Gastroesophageal sphincter (tissue), 4 donors: ENCODE data around the gene CSNK2A3. TPM values are rescaled to one million over a fixed set of nuclear protein-coding genes. Genes with fewer than 3 reads are reported as not detected.
A peak's percentile ranks its signal among the peaks of the same experiment; 100 is the strongest.

ENCODE experiments used
- ATAC-seq: fragments of 150-250 bp; one replicate; pipeline ENCODE4 v1.9.1; 2016; ENCODE audit warnings: mild to moderate bottlenecking, moderate library complexity
- H3K27ac ChIP-seq, 4 donors: fragments of 200-600 bp; sonication (generic) in 3 of 4; 1 replicate in 3 of 4; 2 replicates in 1 of 4; pipeline ENCODE4 v1.5.1; 2016 to 2019
- H3K27me3 ChIP-seq: fragments of 200-600 bp; sonication (generic); one replicate; pipeline ENCODE4 v1.5.1; 2019
- H3K36me3 ChIP-seq, 2 donors: fragments of 200-600 bp; sonication (generic); one replicate each; pipeline ENCODE4 v1.5.1; 2019; ENCODE audit warnings: control low read depth in 1 of 2
- H3K4me1 ChIP-seq, 3 donors: fragments of 200-600 bp; sonication (generic); 1 replicate in 2 of 3; 2 replicates in 1 of 3; pipeline ENCODE4 v1.5.1; 2016 to 2019; ENCODE audit warnings: control low read depth in 2 of 3
- H3K4me3 ChIP-seq, 2 donors: fragments of 200-600 bp; sonication (generic); one replicate each; pipeline ENCODE4 v1.5.1; 2019; ENCODE audit warnings: mild to moderate bottlenecking in 1 of 2, moderate library complexity in 1 of 2
- H3K9me3 ChIP-seq, 3 donors: fragments of 200-600 bp; sonication (generic); one replicate each; pipeline ENCODE4 v1.5.1; 2017 to 2019; ENCODE audit warnings: control low read depth in 2 of 3
- CTCF ChIP-seq, 4 experiments: fragments of 200-600 bp in 2 of 4; fragments of 450-650 bp in 2 of 4; sonication (generic) in 1 of 4; IDR thresholded peaks; one replicate each; pipeline ENCODE4 v1.5.1; 2017 to 2019; ENCODE audit warnings: antibody characterized with exemption in 4 of 4, mild to moderate bottlenecking in 2 of 4, moderate library complexity in 2 of 4
- EP300 ChIP-seq: sonication (generic); formaldehyde crosslinking; IDR thresholded peaks from one replicate; pipeline ENCODE4 v1.6.1; 2017; ENCODE audit warnings: antibody characterized with exemption, mild to moderate bottlenecking
- POLR2A ChIP-seq, 2 donors: fragments of 450-650 bp; IDR thresholded peaks; one replicate each; pipeline ENCODE4 v1.6.1; 2017; ENCODE audit warnings: antibody characterized with exemption in 2 of 2, mild to moderate bottlenecking in 2 of 2, moderate library complexity in 1 of 2
- POLR2AphosphoS5 ChIP-seq: sonication (generic); formaldehyde crosslinking; IDR thresholded peaks from one replicate; pipeline ENCODE4 v1.6.1; 2017; ENCODE audit warnings: antibody characterized with exemption
- WGBS, 2 donors: methylation state at CpG; one replicate each; pipeline ENCODE4 v1.1.5; 2018; ENCODE audit warnings: low coverage in 1 of 2; 5-methylcytosine and 5-hydroxymethylcytosine counted together
- total RNA-seq, 4 donors: library from RNA; depleted of rRNA; stranded (reverse); fragments of >200 nt; gene quantifications; one replicate each; pipeline ENCODE4 v1.1.0, GENCODE V29; 2016

The CSNK2A3 gene
- total RNA-seq, 4 donors from 2014 or later = 0.59 to 2.2 (median 1.1) TPM

- Histone ChIP-seq H3K4me3 (no peak overlapping the region), H3K36me3 (no peaks in the 10 kb centered on the region), H3K9me3 (no peaks in the 10 kb centered on the region), H3K4me1 (peaks cover under 1 to 44% (median 10%) of the 10 kb centered on the region in 3 donors), H3K27ac (peak overlapping the region in 3 of 4 donors; percentile 71 to 75 (median 72)), H3K27me3 (no peaks in the 10 kb centered on the region)
- no peak for ATAC-seq
- 69% methylated on average over 2 of the region's 2 CpGs; no CpG with 5 or more reads in 1 of the 2 donors for WGBS, 2 donors
- TF ChIP-seq POLR2A (IDR thresholded peaks at IDR 0.05) (no peak), POLR2AphosphoS5 (no peak), EP300 (no peak), CTCF (IDR thresholded peaks at IDR 0.05) (no peak)
These were observed 44.0 kb upstream of the CSNK2A3 start for GRCh38 chr11:11397036-11397415.

GRCh38 chr11:11396301-11397035 is 43.4 kb upstream of the CSNK2A3 start:
- no peaks in the 10 kb centered on the region for H3K9me3 ChIP-seq
- ATAC-seq = peak; percentile 86

GRCh38 chr11:11395126-11395525 is 42.1 kb upstream of the CSNK2A3 start:
- Histone ChIP-seq H3K9me3 (no peaks in the 10 kb centered on the region), H3K27me3 (no peaks in the 10 kb centered on the region), H3K4me3 (no peak overlapping the region), H3K27ac (no peak overlapping the region), H3K36me3 (no peaks in the 10 kb centered on the region), H3K4me1 (peaks cover 2 to 44% (median 13%) of the 10 kb centered on the region in 3 donors)
- TF ChIP-seq CTCF (IDR thresholded peaks at IDR 0.05) (no peak), POLR2A (IDR thresholded peaks at IDR 0.05) (no peak), POLR2AphosphoS5 (no peak), EP300 (no peak)
- no peak for ATAC-seq
- 91% methylated on average over 2 of the region's 2 CpGs; no CpG with 5 or more reads in 1 of the 2 donors for WGBS, 2 donors

More at GRCh38 chr11:11396301-11397035, 43.4 kb upstream of the CSNK2A3 start:
- Histone ChIP-seq H3K27ac (peak overlapping the region in 3 of 4 donors; percentile 71 to 75 (median 72)), H3K4me3 (no peak overlapping the region), H3K27me3 (no peaks in the 10 kb centered on the region), H3K4me1 (peaks cover 2 to 44% (median 13%) of the 10 kb centered on the region in 3 donors), H3K36me3 (no peaks in the 10 kb centered on the region)
- 15 to 26% methylated on average over 9 to 11 of the region's 11 CpGs for WGBS, 2 donors
- TF ChIP-seq POLR2A (IDR thresholded peaks at IDR 0.05) (no peak), POLR2AphosphoS5 (peak; percentile 31), CTCF (IDR thresholded peaks at IDR 0.05) (no peak)

- no peak for TF ChIP-seq POLR2A (IDR thresholded peaks at IDR 0.05)
- TF ChIP-seq POLR2AphosphoS5 = no peak
- TF ChIP-seq EP300 = no peak
- TF ChIP-seq CTCF (IDR thresholded peaks at IDR 0.05) = no peak
- peaks cover 2 to 44% (median 13%) of the 10 kb centered on the region in 3 donors for H3K4me1 ChIP-seq
- ATAC-seq = no peak
- H3K27me3 ChIP-seq = no peaks in the 10 kb centered on the region
- no peaks in the 10 kb centered on the region for H3K9me3 ChIP-seq
- H3K4me3 ChIP-seq = no peak overlapping the region
- H3K27ac ChIP-seq = no peak overlapping the region
- no peaks in the 10 kb centered on the region for H3K36me3 ChIP-seq
These were observed 41.2 kb upstream of the CSNK2A3 start for GRCh38 chr11:11394241-11394640.
